ENCODE measurements around the gene FBXW5.

The FBXW5 gene

DNA sequence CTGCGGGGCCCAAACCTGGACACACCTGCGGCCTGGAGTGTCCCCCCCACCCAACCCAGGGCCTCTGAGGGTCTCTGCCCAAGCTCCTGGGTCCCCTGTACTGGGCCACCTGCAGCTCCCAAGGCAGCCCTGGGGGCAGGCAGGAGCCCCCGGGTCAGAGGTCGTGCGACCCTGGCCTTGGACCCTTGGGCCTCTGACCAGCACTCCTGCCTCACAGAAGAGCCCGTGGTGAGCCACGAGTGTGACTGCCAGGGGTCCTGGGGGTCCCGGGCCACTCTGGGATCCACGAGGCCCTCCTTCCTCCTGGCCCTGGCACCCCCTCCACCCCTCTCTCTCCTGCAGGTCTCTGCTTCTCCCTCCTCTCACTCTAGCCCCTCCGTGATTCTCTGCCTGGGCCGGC is 27.8 kb upstream of the FBXW5 start:
- no peak for ATAC-seq
- TF ChIP-seq, protein P1, sequence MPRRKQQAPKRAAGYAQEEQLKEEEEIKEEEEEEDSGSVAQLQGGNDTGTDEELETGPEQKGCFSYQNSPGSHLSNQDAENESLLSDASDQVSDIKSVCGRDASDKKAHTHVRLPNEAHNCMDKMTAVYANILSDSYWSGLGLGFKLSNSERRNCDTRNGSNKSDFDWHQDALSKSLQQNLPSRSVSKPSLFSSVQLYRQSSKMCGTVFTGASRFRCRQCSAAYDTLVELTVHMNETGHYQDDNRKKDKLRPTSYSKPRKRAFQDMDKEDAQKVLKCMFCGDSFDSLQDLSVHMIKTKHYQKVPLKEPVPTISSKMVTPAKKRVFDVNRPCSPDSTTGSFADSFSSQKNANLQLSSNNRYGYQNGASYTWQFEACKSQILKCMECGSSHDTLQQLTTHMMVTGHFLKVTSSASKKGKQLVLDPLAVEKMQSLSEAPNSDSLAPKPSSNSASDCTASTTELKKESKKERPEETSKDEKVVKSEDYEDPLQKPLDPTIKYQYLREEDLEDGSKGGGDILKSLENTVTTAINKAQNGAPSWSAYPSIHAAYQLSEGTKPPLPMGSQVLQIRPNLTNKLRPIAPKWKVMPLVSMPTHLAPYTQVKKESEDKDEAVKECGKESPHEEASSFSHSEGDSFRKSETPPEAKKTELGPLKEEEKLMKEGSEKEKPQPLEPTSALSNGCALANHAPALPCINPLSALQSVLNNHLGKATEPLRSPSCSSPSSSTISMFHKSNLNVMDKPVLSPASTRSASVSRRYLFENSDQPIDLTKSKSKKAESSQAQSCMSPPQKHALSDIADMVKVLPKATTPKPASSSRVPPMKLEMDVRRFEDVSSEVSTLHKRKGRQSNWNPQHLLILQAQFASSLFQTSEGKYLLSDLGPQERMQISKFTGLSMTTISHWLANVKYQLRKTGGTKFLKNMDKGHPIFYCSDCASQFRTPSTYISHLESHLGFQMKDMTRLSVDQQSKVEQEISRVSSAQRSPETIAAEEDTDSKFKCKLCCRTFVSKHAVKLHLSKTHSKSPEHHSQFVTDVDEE (CRISPR knock-in tag; IDR thresholded peaks at IDR 0.05) = no peak
- no peak for TF ChIP-seq TCF4 (CRISPR knock-in tag; IDR thresholded peaks at IDR 0.05; ENCODE audit: borderline replicate concordance)
- no peak for TF ChIP-seq GLIS3 (CRISPR knock-in tag; IDR thresholded peaks at IDR 0.05)
- no peak for TF ChIP-seq ZNF8 (CRISPR knock-in tag; IDR thresholded peaks at IDR 0.05)
- no peak for TF ChIP-seq CSDC2 (CRISPR knock-in tag; IDR thresholded peaks at IDR 0.05)
- no peak for TF ChIP-seq SNAI2 (CRISPR knock-in tag; IDR thresholded peaks at IDR 0.05)
- no peak for TF ChIP-seq ZFP3 (CRISPR knock-in tag; IDR thresholded peaks at IDR 0.05)
- TF ChIP-seq PPARA (CRISPR knock-in tag; IDR thresholded peaks at IDR 0.05; ENCODE audit: borderline replicate concordance) = no peak
- TF ChIP-seq OSR1 (CRISPR knock-in tag; IDR thresholded peaks at IDR 0.05) = no peak
- no peak for TF ChIP-seq ZNF70 (CRISPR knock-in tag; IDR thresholded peaks at IDR 0.05)
- no peak for TF ChIP-seq ARNTL (CRISPR knock-in tag; IDR thresholded peaks at IDR 0.05; ENCODE audit: borderline replicate concordance, low read depth)
- no peak for TF ChIP-seq ZFP30 (CRISPR knock-in tag; IDR thresholded peaks at IDR 0.05)

DNA sequence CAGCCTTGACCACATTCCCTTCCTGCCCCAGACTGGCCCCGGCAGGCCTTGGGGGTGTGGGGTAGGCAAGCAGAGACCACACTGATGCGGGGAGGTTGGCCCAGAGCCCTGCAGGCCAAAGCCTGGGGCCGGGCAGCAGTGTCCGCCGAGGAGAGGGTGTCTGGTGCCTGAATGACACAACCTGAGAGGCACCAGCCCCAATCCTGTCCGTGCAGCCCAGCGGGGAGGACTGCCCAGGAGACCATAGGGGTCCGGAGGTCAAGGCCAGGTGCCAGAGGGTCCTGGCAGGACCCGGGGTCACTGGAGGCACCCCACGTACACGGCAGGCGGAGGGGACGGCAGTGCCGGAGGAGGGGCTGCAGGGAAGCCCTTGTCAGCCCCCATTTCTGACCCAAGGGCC is 27.2 kb upstream of the FBXW5 start:
- TF ChIP-seq, protein P2, sequence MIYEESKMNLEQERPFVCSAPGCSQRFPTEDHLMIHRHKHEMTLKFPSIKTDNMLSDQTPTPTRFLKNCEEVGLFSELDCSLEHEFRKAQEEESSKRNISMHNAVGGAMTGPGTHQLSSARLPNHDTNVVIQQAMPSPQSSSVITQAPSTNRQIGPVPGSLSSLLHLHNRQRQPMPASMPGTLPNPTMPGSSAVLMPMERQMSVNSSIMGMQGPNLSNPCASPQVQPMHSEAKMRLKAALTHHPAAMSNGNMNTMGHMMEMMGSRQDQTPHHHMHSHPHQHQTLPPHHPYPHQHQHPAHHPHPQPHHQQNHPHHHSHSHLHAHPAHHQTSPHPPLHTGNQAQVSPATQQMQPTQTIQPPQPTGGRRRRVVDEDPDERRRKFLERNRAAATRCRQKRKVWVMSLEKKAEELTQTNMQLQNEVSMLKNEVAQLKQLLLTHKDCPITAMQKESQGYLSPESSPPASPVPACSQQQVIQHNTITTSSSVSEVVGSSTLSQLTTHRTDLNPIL (CRISPR knock-in tag; IDR thresholded peaks at IDR 0.05; ENCODE audit: low read depth) = no peak
- TF ChIP-seq, protein P3, sequence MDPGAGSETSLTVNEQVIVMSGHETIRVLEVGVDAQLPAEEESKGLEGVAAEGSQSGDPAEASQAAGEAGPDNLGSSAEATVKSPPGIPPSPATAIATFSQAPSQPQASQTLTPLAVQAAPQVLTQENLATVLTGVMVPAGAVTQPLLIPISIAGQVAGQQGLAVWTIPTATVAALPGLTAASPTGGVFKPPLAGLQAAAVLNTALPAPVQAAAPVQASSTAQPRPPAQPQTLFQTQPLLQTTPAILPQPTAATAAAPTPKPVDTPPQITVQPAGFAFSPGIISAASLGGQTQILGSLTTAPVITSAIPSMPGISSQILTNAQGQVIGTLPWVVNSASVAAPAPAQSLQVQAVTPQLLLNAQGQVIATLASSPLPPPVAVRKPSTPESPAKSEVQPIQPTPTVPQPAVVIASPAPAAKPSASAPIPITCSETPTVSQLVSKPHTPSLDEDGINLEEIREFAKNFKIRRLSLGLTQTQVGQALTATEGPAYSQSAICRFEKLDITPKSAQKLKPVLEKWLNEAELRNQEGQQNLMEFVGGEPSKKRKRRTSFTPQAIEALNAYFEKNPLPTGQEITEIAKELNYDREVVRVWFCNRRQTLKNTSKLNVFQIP (CRISPR knock-in tag; IDR thresholded peaks at IDR 0.05; ENCODE audit: borderline replicate concordance, low read depth) = no peak
- TF ChIP-seq ZFP30 (CRISPR knock-in tag; IDR thresholded peaks at IDR 0.05) (no peak), ZNF70 (CRISPR knock-in tag; IDR thresholded peaks at IDR 0.05) (no peak), BACH2 (CRISPR knock-in tag; IDR thresholded peaks at IDR 0.05; ENCODE audit: borderline replicate concordance) (no peak), ISL1 (CRISPR knock-in tag; IDR thresholded peaks at IDR 0.05) (no peak), TOX (CRISPR knock-in tag; IDR thresholded peaks at IDR 0.05; ENCODE audit: borderline replicate concordance) (no peak), ZC3H10 (CRISPR knock-in tag; IDR thresholded peaks at IDR 0.05) (no peak), OSR1 (CRISPR knock-in tag; IDR thresholded peaks at IDR 0.05) (no peak), GLIS3 (CRISPR knock-in tag; IDR thresholded peaks at IDR 0.05) (no peak), ZNF565 (CRISPR knock-in tag; conservative IDR thresholded peaks at IDR 0.05; ENCODE audit: low read depth) (no peak), TCF4 (CRISPR knock-in tag; IDR thresholded peaks at IDR 0.05; ENCODE audit: borderline replicate concordance) (no peak), ESRRG (CRISPR knock-in tag; IDR thresholded peaks at IDR 0.05) (no peak), PPARA (CRISPR knock-in tag; IDR thresholded peaks at IDR 0.05; ENCODE audit: borderline replicate concordance) (no peak)
- TF ChIP-seq, protein P4, sequence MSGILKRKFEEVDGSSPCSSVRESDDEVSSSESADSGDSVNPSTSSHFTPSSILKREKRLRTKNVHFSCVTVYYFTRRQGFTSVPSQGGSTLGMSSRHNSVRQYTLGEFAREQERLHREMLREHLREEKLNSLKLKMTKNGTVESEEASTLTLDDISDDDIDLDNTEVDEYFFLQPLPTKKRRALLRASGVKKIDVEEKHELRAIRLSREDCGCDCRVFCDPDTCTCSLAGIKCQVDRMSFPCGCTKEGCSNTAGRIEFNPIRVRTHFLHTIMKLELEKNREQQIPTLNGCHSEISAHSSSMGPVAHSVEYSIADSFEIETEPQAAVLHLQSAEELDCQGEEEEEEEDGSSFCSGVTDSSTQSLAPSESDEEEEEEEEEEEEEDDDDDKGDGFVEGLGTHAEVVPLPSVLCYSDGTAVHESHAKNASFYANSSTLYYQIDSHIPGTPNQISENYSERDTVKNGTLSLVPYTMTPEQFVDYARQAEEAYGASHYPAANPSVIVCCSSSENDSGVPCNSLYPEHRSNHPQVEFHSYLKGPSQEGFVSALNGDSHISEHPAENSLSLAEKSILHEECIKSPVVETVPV (CRISPR knock-in tag; IDR thresholded peaks at IDR 0.05) = no peak
- no peak for ATAC-seq

DNA sequence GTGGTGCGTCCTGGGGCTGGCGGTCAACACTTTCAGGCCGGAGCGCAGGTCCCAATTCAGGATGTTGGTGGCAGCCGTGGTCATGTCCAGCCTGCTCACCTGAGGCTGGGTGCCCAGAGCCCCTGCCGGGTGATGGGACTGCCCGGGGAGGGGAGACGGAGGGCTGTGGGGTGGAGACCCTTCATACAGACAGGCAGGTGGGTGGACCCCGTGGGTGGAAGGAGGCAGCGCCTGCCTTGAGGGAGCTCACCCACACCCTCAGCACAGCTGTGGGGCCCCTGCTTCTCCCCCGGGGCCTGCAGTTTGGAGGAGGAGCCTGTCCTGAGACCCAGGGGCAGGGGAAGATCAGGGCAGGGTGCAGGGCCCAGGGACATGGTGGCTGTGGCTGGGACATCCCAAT is 25.8 kb upstream of the FBXW5 start:
- no peak for ATAC-seq
- TF ChIP-seq ZFP3 (CRISPR knock-in tag; IDR thresholded peaks at IDR 0.05) (no peak), ESRRG (CRISPR knock-in tag; IDR thresholded peaks at IDR 0.05) (no peak), ZNF565 (CRISPR knock-in tag; conservative IDR thresholded peaks at IDR 0.05; ENCODE audit: low read depth) (no peak), ISL1 (CRISPR knock-in tag; IDR thresholded peaks at IDR 0.05) (no peak), ZC3H10 (CRISPR knock-in tag; IDR thresholded peaks at IDR 0.05) (no peak), TCF4 (CRISPR knock-in tag; IDR thresholded peaks at IDR 0.05; ENCODE audit: borderline replicate concordance) (no peak)
- TF ChIP-seq, protein P1 (CRISPR knock-in tag; IDR thresholded peaks at IDR 0.05) = no peak

Data from SK-N-SH treated with all-trans-retinoic acid at 6 μM for 48 hours (cell line).